SU-DHL-6 (cell line): ENCODE measurements around the gene CFAP100.

ENCODE experiments used
- H2AFZ ChIP-seq: fragments of 200-600 bp; sonication (generic); 2 replicates; pipeline ENCODE4 v1.6.1; 2014; ENCODE audit warnings: low read depth, mild to moderate bottlenecking, moderate library complexity, mixed read lengths, antibody characterized with exemption, low read length; ENCODE audit not compliant: severe bottlenecking
- H3F3A ChIP-seq: fragments of 200-600 bp; shearing (Covaris generic); 2 replicates; pipeline ENCODE4 v1.6.0; 2016; ENCODE audit warnings: antibody characterized with exemption, mild to moderate bottlenecking; ENCODE audit not compliant: insufficient read depth
- H3K27ac ChIP-seq: fragments of 200-600 bp; sonication (generic); 2 replicates; pipeline ENCODE4 v1.5.1; 2016; ENCODE audit warnings: low read depth, mild to moderate bottlenecking, low read length, moderate library complexity, mixed read lengths
- H3K27me3 ChIP-seq: fragments of 200-600 bp; sonication (generic), shearing (Covaris generic); 2 replicates; pipeline ENCODE4 v1.6.0; 2014; ENCODE audit warnings: mild to moderate bottlenecking, low read length
- H3K36me3 ChIP-seq: fragments of 200-600 bp; sonication (generic); 2 replicates; pipeline ENCODE4 v1.6.1; 2014; ENCODE audit warnings: mild to moderate bottlenecking, low read length, mixed read lengths
- H3K4me2 ChIP-seq: fragments of 300-600, 200-600 bp; shearing (Covaris generic), sonication (generic); 2 replicates; pipeline ENCODE4 v1.6.0; 2014; ENCODE audit warnings: low read length, low read depth, mild to moderate bottlenecking; ENCODE audit not compliant: poor library complexity, severe bottlenecking
- H3K4me3 ChIP-seq: fragments of 200-600 bp; sonication (generic); 2 replicates; pipeline ENCODE4 v1.5.1; 2014; ENCODE audit warnings: antibody characterized with exemption, low read length, mild to moderate bottlenecking, mixed read lengths; ENCODE audit not compliant: insufficient read depth, poor library complexity, severe bottlenecking
- H3K79me2 ChIP-seq: fragments of 200-600 bp; sonication (generic); 2 replicates; pipeline ENCODE4 v1.6.1; 2014; ENCODE audit warnings: mild to moderate bottlenecking, low read length, moderate library complexity; ENCODE audit not compliant: insufficient read depth
- H3K9ac ChIP-seq: fragments of 200-600 bp; sonication (generic); 2 replicates; pipeline ENCODE4 v1.7.0; 2014; ENCODE audit warnings: mild to moderate bottlenecking, low read length
- H3K9me2 ChIP-seq: fragments of 200-600 bp; sonication (generic); replicated peaks from 2 replicates; pipeline ENCODE4 v1.6.1; 2014; ENCODE audit warnings: low read length; ENCODE audit not compliant: insufficient read depth
- H3K9me3 ChIP-seq: fragments of 200-600 bp; sonication (generic); 2 replicates; pipeline ENCODE4 v1.6.1; 2014; ENCODE audit warnings: low read length, mixed read lengths; ENCODE audit not compliant: insufficient read depth
- H4K20me1 ChIP-seq: fragments of 200-600 bp; sonication (generic); 2 replicates; pipeline ENCODE4 v1.6.1; 2014; ENCODE audit warnings: low read depth, mild to moderate bottlenecking, antibody characterized with exemption, low read length, moderate library complexity, mixed read lengths
- EZH2phosphoT487 ChIP-seq: fragments of 200-600 bp; sonication (generic), shearing (Covaris generic); conservative IDR thresholded peaks from 2 replicates; pipeline ENCODE4 v1.6.1; 2018; ENCODE audit warnings: mild to moderate bottlenecking, antibody characterized with exemption, low read length, moderate library complexity, mixed read lengths
- TF ChIP-seq, protein P1 (sequence below): fragments of 200-600 bp; sonication (generic); IDR thresholded peaks from one replicate; pipeline ENCODE4 v1.5.1; 2017; ENCODE audit warnings: antibody characterized with exemption, mild to moderate bottlenecking, low read length, moderate library complexity; ENCODE audit not compliant: insufficient read depth, poor library complexity, severe bottlenecking

The CFAP100 gene

DNA sequence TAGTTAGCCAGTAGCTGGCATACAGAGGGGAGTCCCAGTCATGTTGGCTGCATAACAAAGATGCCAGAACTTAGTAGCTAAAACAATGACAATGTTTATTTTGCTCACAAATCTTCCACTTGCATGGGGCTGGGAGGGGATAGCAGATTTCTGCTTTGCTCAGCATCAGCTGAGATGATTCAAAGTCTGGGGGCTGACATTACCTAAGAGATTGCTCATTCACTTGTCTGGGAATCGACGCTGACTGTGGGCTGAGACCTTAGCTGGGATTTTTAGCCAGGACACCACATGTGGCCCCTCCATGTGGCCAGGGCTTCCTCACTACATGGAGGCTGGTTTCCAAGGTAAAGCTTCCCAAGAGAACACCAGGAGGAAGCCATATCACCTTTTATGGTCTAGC lies 12.7 kb upstream of the CFAP100 start:
- H3K4me2 ChIP-seq: no peak overlapping the region
- H3K9ac ChIP-seq: no peak overlapping the region
- H3K9me3 ChIP-seq: no peaks in the 10 kb centered on the region

DNA sequence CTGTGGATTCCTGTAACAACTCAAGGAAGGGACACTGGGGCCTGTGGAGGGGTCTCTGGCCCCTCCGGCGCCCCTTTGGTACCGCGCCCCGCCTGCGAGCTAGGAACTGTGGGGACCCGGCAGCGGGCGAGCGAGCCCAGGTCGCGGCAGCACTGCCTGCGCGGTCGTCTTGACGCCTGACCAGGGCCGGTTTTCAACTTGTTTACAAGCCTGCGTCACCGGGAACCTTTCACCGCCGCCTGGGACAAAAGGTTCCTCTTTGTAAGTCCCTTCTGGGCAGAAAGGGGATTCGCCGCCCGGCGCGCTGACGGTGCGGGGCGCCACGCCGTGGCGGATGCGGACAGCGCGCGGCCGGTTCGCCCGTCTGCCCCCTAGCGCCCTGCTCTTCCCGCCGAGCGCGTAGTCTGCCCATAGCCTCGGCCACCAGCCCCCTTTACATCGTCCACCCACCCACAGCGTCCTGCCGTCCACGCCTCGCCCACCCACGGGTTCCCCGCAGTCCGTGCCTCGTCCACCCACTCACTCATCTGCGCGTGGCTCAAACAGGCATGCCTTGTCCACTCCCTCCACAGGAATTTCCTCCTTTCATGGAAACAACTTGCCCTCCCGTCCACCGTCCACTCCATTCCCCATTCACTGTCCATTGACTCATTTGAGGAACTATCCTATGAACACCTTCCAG lies 5.5 kb upstream of the CFAP100 start:
- no peaks in the 10 kb centered on the region for H3K36me3 ChIP-seq
- H3K27me3 ChIP-seq: no peaks in the 10 kb centered on the region
- TF ChIP-seq, protein P1, sequence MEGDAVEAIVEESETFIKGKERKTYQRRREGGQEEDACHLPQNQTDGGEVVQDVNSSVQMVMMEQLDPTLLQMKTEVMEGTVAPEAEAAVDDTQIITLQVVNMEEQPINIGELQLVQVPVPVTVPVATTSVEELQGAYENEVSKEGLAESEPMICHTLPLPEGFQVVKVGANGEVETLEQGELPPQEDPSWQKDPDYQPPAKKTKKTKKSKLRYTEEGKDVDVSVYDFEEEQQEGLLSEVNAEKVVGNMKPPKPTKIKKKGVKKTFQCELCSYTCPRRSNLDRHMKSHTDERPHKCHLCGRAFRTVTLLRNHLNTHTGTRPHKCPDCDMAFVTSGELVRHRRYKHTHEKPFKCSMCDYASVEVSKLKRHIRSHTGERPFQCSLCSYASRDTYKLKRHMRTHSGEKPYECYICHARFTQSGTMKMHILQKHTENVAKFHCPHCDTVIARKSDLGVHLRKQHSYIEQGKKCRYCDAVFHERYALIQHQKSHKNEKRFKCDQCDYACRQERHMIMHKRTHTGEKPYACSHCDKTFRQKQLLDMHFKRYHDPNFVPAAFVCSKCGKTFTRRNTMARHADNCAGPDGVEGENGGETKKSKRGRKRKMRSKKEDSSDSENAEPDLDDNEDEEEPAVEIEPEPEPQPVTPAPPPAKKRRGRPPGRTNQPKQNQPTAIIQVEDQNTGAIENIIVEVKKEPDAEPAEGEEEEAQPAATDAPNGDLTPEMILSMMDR: no peak
- TF ChIP-seq EZH2phosphoT487: no peak
- no peak overlapping the region for H3K4me2 ChIP-seq
- no peaks in the 10 kb centered on the region for H3K9me2 ChIP-seq
- no peak overlapping the region for H2AFZ ChIP-seq
- no peaks in the 10 kb centered on the region for H3K79me2 ChIP-seq
- no peaks in the 10 kb centered on the region for H3K9me3 ChIP-seq
- H3K9ac ChIP-seq: no peak overlapping the region
- no peaks in the 10 kb centered on the region for H3F3A ChIP-seq
- H3K4me3 ChIP-seq: no peak overlapping the region
- no peaks in the 10 kb centered on the region for H4K20me1 ChIP-seq
- H3K27ac ChIP-seq: no peak overlapping the region

More for the DNA sequence above, 12.7 kb upstream of the CFAP100 start:
- Histone ChIP-seq H3K27ac (no peak overlapping the region), H3K36me3 (no peaks in the 10 kb centered on the region), H3K27me3 (no peaks in the 10 kb centered on the region), H4K20me1 (no peaks in the 10 kb centered on the region), H3K9me2 (no peaks in the 10 kb centered on the region), H3F3A (no peaks in the 10 kb centered on the region), H2AFZ (no peak overlapping the region), H3K4me3 (no peak overlapping the region), H3K79me2 (no peaks in the 10 kb centered on the region)
- TF ChIP-seq, protein P1: no peak
- no peak for TF ChIP-seq EZH2phosphoT487

DNA sequence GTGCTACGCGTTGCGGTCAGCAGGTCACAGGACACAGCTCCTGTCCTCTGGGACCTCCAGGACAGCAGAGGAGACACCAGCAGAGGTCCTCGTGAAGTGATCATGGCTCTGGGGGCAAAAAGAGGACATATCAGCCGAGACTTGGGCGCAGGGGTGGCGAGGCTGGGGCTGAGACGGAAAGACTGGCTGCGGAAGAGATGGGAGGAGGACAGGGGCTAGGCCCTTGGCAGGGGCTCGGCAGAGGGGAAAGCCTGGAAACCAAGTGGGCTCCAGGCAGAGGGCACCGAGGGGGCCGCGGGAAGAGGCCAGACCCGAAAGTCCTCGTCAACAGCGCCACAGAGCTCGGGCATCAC lies 4.9 kb upstream of the CFAP100 start:
- Histone ChIP-seq H3K4me3 (no peak overlapping the region), H4K20me1 (no peaks in the 10 kb centered on the region), H3K9ac (no peak overlapping the region), H3K4me2 (no peak overlapping the region), H3K27me3 (no peaks in the 10 kb centered on the region), H3F3A (no peaks in the 10 kb centered on the region), H3K9me2 (no peaks in the 10 kb centered on the region), H3K9me3 (no peaks in the 10 kb centered on the region), H3K27ac (no peak overlapping the region), H2AFZ (no peak overlapping the region), H3K36me3 (no peaks in the 10 kb centered on the region), H3K79me2 (no peaks in the 10 kb centered on the region)
- TF ChIP-seq, protein P1: no peak
- TF ChIP-seq EZH2phosphoT487: no peak
